ENCODE measurements around the gene KCND2.
"Not testable (repeated sequence)": the region's sequence is repeated elsewhere in the genome, so short reads cannot be mapped to it uniquely, and the experiment has no call there.

The KCND2 gene

DNA sequence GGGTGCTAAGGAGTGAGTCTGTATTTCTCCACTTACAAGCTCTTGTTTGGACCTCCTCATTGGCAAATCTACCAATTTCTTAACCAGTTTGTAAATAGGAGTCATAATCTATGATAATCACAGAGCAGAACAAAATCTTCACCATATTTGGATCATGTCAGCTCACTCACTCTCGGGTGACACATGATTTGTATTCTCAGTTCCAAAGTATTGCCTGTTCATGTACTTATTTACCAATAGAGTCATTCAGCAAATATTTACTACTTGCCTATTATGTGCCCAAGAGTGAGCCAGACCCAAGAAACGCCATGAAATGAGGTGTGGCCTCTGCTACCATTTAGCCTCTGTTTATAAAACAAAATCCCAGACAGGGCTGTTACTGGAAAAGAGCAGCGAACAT is 470.2 kb downstream of the KCND2 start:
- TF ChIP-seq CTCF (IDR thresholded peaks at IDR 0.05; ENCODE audit: low read depth, low read length) = no peak
- H3K4me3 ChIP-seq (ENCODE audit: low read depth, low read length) = no peak overlapping the region
- DNase-seq (ENCODE audit: low read depth, low spot score) = no peak
- in situ Hi-C loops (cut with HindIII; ENCODE audit: low sequenced_read_pairs) = no loop called here

GRCh38 chr7:120760050-120760449 is 487.1 kb downstream of the KCND2 start:
- in situ Hi-C loops (cut with HindIII; ENCODE audit: low sequenced_read_pairs) = no loop called here
- TF ChIP-seq CTCF (IDR thresholded peaks at IDR 0.05; ENCODE audit: low read depth, low read length) = no peak
- H3K4me3 ChIP-seq (ENCODE audit: low read depth, low read length) = no peak overlapping the region
- no peak for DNase-seq (ENCODE audit: low read depth, low spot score)

GRCh38 chr7:120760851-120761250 is 487.9 kb downstream of the KCND2 start:
- DNase-seq (ENCODE audit: low read depth, low spot score) = no peak
- no peak for TF ChIP-seq CTCF (IDR thresholded peaks at IDR 0.05; ENCODE audit: low read depth, low read length)
- H3K4me3 ChIP-seq (ENCODE audit: low read depth, low read length) = no peak overlapping the region
- in situ Hi-C loops (cut with HindIII; ENCODE audit: low sequenced_read_pairs) = no loop called here

DNA sequence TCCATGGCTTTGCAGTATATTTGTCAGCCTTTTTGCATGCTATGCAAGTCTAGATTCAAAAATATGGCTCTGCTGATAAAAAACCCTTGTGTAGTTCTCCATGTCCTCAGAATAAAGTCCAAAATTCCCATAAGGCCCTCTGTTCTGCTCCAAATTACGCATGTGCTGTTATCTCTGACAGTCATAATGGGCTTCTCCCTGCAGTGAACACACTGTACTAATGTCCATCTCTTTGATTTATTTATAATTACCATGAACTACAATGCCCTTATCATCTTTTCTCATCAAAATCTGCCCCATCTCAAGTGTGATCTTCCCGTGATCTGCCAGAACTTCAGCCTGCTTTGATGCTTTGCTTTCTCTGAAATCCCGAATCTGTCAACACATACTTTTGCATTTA is 497.2 kb downstream of the KCND2 start:
- TF ChIP-seq CTCF (IDR thresholded peaks at IDR 0.05; ENCODE audit: low read depth, low read length) = no peak
- no peak overlapping the region for H3K4me3 ChIP-seq (ENCODE audit: low read depth, low read length)
- DNase-seq (ENCODE audit: low read depth, low spot score) = no peak
- in situ Hi-C loops (cut with HindIII; ENCODE audit: low sequenced_read_pairs) = no loop called here

DNA sequence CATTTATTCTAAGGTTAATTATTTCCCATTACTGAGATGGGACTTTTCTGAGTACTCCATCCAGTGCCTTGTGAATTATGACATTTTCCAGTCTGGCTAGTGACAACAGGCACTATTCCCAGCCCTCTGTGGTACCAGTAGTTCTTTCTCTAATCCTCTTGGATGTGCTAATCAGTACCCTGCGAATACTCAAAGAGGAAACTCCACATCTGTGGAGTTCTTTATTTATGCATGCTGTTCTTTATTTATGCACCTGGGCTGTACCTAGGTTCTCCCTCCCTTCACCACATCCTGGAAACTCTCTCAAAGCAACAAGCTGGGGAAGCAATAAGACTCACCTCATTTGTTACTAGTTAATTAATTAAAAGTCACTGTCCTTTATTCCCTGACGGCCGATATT is 501.5 kb downstream of the KCND2 start:
- DNase-seq (ENCODE audit: low read depth, low spot score) = no peak
- H3K4me3 ChIP-seq (ENCODE audit: low read depth, low read length) = no peak overlapping the region
- in situ Hi-C loops (cut with HindIII; ENCODE audit: low sequenced_read_pairs) = no loop called here
- TF ChIP-seq CTCF (IDR thresholded peaks at IDR 0.05; ENCODE audit: low read depth, low read length) = no peak

- H3K4me3 ChIP-seq (ENCODE audit: low read depth, low read length) = no peak overlapping the region
- in situ Hi-C loops (cut with HindIII; ENCODE audit: low sequenced_read_pairs) = no loop called here
- TF ChIP-seq CTCF (IDR thresholded peaks at IDR 0.05; ENCODE audit: low read depth, low read length) = no peak
- DNase-seq (ENCODE audit: low read depth, low spot score) = no peak
Observed at GRCh38 chr7:120775755-120776154, 502.8 kb downstream of the KCND2 start.

DNA sequence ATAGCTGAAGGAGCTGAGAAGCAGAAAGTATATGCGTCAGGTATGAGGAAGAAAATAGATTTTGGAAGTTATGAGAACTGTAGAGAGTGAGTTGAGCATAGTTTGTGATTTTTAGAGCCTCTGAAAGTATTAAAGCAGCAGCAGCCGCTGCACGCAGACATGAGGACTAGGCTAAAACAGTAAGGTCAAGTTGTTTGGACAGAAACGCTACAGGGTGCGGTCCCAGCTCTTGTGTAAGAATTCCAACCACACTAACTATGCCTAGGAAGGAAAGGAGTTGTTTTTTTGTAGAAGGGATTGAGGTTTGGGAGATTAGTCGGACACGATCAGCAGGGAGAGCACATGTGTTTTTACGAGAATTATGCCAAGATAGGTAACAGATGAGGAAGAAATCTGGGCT is 506.1 kb downstream of the KCND2 start:
- DNase-seq (ENCODE audit: low read depth, low spot score); in situ Hi-C loops (cut with HindIII; ENCODE audit: low sequenced_read_pairs); H3K4me3 ChIP-seq (ENCODE audit: low read depth, low read length): not testable (repeated sequence)

GRCh38 chr7:120780451-120780850 is 507.5 kb downstream of the KCND2 start:
- H3K4me3 ChIP-seq (ENCODE audit: low read depth, low read length); DNase-seq (ENCODE audit: low read depth, low spot score); in situ Hi-C loops (cut with HindIII; ENCODE audit: low sequenced_read_pairs): not testable (repeated sequence)

Data from astrocyte of the spinal cord (primary cell).